NCI-H2171 treated with DMSO at 0.1 percent for 48 hours (cell line): Measurements from ENCODE around the gene TNFSF11.
"Not testable (repeated sequence)": the region's sequence is repeated elsewhere in the genome, so short reads cannot be mapped to it uniquely, and the experiment has no call there.

Experiments
- DNase-seq: peaks from one replicate; lab custom pipeline; 2025; lab: John Stamatoyannopoulos, UW

TNFSF11 gene, protein sequence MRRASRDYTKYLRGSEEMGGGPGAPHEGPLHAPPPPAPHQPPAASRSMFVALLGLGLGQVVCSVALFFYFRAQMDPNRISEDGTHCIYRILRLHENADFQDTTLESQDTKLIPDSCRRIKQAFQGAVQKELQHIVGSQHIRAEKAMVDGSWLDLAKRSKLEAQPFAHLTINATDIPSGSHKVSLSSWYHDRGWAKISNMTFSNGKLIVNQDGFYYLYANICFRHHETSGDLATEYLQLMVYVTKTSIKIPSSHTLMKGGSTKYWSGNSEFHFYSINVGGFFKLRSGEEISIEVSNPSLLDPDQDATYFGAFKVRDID

DNA sequence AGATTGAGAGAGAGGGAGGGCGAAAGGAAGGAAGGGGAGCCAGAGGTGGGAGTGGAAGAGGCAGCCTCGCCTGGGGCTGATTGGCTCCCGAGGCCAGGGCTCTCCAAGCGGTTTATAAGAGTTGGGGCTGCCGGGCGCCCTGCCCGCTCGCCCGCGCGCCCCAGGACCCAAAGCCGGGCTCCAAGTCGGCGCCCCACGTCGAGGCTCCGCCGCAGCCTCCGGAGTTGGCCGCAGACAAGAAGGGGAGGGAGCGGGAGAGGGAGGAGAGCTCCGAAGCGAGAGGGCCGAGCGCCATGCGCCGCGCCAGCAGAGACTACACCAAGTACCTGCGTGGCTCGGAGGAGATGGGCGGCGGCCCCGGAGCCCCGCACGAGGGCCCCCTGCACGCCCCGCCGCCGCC lies at the start of gene TNFSF11:
Gene TNFSF11 (plus strand): TSS at position 142 of the 400 bp plus-strand sequence. CDS start 152 bp downstream, at position 294.
- DNase-seq, result no peak

DNA sequence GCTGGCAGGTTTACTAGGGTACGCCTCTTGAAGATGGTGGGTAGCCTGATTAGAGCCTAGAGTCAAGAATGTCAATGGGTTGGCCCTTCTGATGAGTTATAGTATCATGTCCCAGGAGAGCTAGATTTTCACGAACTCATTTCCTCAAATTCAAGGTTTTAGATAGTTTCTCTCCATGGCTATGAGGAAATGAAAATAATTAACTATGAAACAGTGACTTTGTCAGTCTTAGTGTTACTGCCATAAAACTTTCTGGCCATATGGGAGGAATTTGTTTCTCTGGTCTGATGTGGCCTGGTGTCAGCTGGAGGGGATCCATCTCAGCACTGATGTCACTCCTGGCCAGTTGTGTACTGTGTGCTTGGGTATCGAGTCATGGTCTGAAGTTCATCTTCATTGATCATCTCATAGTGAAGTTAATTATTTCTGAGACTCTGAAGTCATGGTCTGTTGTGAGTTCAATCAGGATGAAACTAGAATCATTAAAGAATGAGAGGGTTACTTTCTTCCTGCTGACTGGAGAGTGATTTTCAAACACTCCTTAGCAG lies 49.4 kb upstream of the TNFSF11 start:
- DNase-seq, result no peak

DNA sequence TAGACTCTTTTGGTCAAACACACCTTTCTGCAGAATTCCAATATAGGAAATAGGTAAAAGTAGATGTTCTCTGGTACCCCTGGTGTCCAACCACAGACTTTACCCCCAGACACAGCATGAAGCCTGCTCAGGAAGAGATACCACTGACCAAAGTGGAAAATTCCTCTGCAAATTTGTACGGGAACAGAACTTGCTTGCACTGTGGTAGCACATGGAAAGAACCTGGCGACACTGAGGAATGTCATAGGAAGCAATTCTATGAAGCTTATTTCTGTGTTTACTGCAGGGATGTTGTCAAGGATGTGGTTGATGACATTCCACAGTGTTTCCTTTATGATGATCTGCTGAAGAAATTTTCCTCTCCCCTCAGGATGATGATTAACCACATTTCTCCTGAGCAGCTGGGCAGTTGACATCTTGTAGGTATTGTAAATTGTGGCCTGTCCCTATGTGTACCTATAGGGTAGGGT lies 48.9 kb upstream of the TNFSF11 start:
- no peak for DNase-seq

DNA sequence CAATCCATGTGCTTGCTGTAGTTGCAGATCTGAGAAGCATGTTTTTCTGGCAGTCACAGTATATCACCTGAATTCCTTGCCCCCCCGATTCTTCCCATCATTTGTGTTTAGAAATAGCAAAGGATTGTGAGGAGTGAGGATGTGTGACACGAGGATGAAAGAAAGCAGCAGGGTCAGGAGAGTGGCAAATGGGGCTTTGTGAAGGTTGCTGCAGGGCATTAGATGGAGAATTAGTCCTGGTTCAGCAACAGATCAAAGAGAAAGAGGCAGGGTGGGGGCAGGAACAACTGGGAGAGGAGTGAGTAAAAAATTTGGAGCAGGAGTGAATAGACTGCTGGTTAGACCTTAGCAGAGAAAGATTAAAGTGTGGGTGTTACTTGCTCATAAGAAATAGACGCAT lies 47.7 kb upstream of the TNFSF11 start:
- no peak for DNase-seq

DNA sequence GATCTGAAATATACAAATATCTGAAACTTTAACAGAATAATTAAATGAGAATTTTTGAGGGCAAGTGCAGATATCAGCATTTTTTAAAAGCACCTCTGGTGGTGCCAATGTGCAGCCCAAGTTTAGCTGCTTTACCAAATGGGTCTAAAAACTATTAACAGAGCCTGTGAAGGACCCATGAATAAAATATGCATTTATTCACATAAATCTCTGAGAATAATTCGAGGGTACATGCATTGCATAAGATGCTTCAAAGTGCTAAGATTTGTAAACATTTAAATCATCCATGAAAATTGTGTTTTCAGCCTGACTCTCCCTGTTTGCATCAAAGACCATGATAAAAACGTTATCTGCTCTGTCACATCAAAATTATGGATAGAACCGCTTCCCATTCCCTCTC lies 47.1 kb upstream of the TNFSF11 start:
- DNase-seq, result no peak

DNA sequence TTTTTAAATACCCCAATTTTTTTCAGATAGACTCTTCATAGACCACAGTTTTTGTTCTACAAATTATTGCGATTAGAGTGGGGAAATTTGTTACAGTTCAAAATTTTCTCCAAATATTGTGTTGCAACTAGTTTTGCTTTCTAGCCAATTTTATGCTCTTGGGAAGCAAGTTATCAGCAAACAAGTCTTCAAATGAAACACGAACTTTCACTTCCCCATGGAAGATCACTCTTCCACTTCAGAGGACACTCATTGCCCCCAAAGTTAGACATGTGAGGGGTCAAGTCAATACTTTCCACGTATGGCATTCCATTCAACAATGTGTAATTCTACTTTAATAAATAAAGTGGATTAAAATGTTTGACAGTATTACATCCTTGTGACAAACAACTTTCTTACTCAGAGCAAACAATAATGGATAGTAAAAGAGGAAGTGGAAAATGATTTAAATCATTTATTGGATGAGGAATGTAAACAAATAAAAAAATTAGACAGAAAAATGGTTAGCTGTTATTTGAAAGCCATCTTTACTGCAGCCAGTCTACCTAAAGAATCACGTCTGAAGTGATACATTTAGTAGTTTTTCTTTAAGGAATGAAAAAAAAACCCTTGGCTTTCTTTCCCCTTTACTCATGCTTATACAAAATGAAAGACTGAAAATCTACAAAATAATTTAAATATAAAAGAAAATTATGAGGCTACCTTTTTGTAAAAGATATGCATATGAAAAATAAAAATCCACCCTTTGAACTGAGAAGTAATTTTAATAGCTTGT lies 41.2 kb upstream of the TNFSF11 start:
- no peak for DNase-seq

DNA sequence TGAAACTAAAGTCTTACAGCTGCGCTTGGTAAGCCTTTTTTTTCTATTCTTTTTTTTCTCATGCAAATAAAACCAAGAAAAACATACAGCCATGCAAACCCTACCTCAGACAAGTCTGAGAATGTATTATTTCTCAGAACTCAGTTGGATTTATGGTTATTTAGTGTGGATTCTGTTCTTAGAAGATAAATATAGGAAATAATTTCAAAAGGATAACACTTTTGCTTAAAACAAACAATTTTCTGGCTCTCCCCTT lies 40.7 kb upstream of the TNFSF11 start:
- no peak for DNase-seq

DNA sequence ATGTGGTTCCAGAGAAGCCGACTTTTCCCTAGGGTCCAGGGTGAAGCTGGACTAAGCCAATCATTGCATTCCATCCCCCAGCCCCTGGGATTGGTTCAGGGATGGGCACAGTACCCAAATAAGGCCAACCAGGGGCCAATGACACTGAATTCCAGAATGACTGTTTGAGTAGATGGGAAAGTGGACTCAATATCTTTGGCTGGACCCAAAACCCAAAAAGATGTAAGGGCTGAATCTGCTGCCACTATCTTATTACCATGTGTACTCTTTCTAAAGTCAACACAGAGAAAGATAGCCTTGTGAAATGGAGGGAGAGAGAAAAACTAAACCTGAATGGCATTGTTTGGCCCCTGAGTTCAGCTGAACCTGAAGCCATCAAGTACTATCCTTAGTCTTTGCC lies 39.2 kb upstream of the TNFSF11 start:
- no peak for DNase-seq

DNA sequence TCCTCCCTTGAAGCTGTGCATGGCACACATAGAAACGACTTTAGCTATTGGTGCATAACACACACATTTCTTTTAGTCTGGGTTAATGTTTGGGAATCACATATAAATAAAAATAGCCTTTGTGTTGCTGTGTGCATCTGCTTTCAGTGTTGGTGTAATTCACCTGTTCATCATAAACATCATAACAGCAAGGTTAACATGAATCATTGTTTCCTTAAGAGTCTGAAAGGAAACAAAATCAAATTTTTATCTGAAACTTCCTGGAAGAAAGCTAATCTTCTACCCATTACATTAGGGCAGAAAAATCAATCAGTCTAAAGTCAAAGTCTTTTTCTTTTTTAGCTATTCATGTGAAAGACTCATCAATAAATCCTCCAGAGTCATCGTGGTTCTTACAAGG lies 35.0 kb upstream of the TNFSF11 start:
- no peak for DNase-seq

DNA sequence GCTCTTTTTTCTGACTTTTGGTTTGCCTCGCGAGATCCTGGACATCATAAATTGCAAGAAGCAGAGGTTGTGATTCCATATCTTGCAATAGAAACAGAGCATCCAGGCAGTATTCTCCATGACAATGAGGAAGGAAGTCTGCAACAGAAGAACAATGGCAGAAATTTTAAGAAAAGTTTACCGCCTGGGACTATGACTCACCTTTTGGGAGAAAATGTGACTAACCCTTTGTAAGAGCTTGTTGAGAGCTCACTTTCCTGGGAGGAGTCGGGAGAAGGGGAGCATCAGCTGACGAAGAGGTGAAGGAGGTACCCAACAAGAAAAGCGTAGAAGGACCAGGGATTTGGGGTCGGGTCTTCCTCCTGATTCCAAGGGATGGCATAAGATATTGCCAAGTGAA lies 34.3 kb upstream of the TNFSF11 start:
- no peak for DNase-seq

DNA sequence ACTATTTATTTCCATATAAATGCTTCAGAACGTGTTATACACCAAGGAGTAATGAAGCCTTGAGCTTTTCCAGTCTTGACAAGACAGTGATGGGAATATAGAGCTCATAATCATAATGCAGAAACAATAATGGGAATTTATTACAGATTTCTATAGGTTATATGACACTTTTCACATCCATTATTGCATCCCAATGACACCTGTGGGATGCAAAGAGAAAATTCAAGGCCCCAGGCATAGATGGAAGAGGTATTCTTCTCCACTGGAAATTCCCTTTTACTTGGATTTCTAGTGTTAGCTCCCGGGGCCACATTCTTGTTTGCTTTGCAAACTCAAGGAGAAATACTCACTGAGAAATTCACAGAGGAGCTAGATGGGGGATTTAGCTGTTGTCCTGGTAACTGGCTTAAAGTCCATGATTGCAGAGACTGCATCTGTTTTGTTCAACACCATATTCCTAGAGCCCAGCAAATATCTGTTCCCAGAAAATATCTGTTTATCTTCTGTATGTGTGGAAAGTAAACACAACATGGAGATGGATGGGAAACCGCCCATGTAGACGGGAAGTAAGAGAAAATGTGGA lies 30.6 kb upstream of the TNFSF11 start:
- no peak for DNase-seq

DNA sequence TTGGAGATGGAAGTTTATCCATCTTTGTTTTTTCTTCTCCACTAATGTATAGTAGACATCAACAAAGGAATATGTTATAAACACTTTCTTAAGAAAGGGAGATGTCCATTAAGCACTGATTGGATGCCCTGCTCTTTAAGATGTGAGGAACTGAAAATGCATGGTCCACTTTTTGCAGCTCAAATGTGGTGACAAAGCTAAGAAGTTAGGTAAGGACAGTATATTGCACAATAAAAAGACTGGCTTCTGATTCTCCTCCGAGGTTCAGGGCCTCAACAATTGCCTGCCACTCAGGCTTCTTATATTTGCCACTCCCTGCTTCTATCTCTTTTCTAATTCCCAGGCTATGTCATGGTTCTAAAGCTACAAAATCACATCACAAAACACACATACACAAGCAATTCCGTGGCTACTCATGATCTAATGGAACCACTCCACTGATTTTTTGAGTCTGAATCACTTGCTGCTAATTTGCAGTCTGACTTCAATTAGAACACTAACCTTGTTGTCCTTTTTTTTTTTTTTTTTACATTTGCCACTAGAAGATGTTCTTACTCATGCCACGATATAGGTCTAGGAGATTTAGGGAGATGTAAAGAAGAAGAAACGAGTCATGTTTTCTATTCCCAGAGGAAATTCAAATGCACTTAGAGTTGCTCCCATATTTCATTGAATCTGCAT lies 29.6 kb upstream of the TNFSF11 start:
- no peak for DNase-seq

DNA sequence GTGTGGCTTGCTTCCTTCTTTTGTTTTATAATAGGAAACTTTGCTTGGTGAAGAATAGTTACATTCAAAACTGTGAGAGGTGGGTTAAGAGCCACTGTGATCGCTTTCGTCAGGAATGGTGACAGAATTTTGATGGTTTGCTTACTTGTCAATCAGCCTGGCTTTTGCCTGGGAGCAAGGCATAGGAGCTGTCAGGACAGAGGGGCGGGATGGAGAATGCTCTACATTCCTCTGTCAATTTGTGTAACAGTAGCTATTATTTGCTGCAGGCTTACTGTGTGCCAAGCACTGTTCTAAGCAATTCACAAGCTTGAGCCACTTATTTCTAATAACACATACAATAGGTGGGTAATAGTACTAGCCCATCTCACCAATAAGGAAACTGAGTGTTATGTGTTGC lies 28.1 kb upstream of the TNFSF11 start:
- no peak for DNase-seq

DNA sequence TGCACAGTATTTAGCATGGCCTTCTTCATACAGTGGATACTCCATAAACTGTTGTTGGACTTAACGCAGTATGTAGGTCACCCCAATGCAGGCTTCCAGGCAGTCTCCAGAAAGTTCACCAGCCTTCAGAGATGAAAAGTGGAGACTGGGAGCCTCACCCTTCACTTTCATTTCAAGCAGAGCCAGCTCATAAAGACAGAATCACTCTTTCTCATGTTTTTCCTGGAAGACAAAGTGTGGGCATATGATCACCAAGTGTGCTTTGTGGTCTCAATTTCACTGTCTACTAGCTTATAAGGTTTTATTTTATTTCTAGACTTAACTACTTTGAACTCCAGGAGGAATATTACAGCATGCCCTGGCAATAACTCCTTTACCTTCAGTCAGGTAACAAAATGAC lies 26.3 kb upstream of the TNFSF11 start:
- no peak for DNase-seq

DNA sequence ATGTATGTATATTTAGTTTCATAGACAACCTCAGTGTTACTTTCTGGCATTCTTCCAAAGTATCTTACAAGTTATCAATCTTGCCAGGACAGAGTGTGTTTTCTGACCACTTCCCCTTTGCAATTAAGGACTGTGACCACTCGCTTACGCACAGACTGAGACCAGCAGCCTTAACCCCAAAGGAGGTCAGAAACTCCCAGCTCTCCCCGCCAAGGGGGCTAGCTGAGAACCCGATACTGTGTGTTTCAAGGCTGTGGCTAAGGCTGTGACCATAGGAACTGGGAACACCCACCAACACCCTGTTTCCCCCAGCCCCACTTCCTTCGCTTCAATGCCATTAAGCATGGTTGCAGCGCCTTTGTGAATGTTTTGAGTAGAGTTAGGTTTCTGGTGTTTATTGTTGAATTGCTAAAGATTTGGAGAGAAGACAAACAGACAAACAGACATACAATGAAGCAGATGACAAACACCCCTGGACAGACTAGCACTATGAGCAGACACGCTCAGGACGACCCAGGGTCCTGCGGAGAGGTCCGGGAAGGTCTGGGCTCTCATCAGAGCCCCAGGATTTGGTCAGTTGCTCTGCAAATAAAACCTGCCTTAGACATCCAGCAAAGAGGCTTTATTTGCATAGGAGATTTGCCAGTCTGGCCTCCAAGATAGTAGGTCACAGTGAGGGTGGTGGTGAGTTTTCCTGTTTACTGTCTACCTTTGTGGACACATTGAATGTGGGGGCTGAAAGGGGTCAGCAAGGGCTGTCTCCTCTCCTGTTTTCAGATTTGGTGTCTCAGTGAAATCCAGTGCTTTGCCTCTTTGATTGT lies 25.0 kb upstream of the TNFSF11 start:
- DNase-seq, result no peak

DNA sequence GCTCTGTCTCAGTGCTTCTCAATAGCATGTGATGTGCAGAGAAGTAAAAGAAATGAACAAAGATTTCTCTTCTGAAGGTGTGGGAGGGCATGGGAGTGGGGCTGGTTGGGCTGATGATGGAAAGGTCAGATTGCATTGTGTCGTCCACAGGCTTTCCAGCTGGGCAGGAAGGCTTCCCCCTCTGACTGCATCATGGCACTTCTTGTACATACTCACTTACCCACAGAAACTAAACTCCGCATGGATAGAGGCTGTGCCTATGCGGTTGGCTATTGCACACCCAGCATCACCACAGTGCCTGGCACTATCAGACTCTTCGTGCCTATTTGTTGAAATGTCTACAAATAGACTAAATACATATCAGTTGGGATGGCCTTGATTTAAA lies 24.4 kb upstream of the TNFSF11 start:
- no peak for DNase-seq

DNA sequence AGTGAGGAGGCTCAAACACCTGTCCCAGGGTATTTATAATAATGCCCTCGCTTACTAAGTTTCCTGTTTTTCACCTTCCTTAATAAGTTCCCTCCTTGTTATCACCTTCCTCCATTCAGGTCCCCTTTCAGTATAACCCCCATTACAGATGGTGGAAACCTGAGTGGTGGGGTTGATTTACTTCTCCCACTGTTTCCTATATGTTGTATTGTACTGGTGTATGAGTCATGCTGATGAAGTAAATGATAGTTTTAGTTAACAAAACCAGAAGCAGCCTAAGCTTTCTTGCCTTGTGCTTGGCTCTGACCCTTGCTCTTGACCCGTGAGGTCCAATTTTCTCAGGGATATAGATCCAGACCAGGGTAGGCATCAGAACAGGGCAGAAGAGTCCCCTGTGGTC lies 22.3 kb upstream of the TNFSF11 start:
- DNase-seq, result no peak

DNA sequence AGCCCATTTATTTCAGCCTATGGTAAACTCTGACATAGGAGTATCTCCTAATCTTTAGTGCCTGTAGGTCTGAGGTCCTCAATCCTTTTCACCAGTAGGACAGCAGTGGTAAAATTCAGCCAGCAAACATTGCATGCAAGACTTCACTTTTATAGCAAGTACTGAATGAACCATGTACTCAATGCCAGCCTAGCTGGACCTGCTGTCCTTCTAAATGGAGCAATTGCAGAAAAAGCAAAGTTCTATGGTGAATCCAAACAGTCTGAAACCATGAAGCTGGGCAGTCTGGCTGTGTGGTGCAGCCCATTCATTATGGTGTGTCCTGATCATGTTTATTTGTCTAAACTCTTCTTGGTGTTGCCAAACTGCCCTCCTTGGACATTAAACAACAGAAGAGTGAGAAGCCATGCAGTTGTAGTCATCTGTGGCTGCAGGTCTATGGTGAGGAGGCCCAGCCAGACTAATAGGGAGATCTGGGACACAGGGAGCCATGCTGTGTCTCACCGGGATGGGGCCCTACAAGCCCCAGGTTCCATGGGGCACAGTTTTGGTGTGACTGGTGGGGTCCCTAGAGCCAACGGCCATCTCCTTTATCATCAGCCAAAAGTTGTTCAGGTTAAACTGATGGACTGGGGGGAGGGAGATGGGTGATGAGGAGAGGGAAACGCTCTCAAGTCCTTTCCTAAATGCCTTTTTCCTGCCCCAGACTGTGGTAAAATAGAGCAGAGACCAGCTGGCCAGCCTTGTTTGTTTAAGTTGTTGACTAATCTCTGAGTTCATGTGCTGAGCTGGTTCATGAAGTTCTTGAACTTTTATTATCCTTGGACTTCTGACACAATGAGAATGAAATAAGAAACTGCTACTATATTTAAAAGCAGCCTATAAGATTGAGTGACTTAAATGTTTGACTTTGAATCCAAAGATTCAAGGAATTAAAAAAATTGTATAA lies 20.6 kb upstream of the TNFSF11 start:
- no peak for DNase-seq

DNA sequence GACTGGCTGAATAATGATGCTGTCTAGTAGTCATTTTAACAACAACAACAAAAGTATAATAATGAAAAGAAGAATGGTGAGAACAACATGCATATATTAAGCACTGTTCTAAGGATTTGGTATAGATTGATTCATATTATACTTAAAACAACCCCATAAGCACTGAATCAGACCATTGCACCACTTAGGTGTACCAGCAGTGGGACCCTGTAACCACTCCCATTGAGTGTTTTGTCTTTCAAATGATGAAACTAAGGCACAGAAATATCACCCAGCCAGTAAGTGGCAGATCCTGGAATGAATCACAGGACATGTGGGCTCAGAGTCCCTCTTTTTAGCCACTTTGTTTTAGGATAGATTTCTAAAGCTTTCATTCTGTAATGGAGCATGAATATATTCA lies 14.9 kb upstream of the TNFSF11 start:
- no peak for DNase-seq

DNA sequence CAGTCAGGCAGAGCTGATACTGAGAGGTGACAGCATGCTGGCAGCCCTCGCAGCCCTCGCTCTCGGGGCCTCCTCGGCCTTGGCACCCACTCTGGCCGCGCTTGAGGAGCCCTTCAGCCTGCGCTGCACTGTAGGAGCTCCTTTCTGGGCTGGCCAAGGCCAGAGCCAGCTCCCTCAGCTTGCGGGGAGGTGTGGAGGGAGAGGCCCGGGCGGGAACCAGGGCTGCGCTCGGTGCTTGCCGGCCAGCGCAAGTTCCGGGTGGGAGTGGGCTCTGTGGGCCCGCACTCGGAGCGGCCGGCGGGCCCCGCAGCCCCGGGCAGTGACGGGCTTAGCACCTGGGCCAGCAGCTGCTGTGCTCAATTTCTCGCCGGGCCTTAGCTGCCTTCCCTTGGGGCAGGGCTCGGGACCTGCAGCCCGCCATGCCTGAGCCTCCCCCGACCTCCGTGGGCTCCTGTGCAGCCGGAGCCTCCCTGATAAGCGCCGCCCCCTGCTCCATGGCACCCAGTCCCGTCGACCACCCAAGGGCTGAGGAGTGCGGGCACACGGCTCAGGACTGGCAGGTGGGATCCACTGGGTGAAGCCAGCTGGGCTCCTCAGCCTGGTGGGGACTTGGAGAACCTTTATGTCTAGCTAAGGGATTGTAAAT lies 14.3 kb upstream of the TNFSF11 start:
- not testable (repeated sequence) for DNase-seq
